Measurements from ENCODE around the gene SPRY4. TPM values are rescaled to one million over a fixed set of nuclear protein-coding genes. Genes with fewer than 3 reads are reported as not detected.
"Not testable (repeated sequence)": the region's sequence is repeated elsewhere in the genome, so short reads cannot be mapped to it uniquely, and the experiment has no call there.

SPRY4 gene
- polyA plus RNA-seq, 4 donors, result 32.5 to 36.5 (median 34.0) TPM

- DNase-seq (ENCODE audit: low read depth in 4 of 4, low spot score in 3 of 4), result no peak
Measured at GRCh38 chr5:142339781-142340180, 15.0 kb upstream of the SPRY4 start.

DNA sequence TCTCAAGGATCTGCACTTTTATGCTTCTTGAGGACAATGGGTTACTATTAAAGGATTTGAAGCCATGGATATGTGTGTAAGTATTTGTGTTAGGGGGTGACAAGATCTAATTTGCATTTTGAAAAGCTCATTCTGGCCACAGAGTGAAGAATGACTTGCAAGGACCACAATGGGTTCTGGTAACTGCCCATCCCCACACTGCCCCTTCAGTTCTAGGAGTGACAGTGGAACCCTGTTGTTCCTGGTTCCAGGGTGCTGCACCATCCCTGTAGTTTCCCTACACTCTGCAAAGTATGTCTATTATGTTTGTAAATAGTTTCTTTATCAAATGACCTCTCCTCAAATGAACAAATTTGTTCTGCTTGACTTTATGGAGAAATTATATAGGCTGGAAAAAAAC is 9.7 kb upstream of the SPRY4 start:
- DNase-seq (ENCODE audit: low read depth in 4 of 4, low spot score in 3 of 4), result no peak

- not testable (repeated sequence) for DNase-seq (ENCODE audit: low read depth in 4 of 4, low spot score in 3 of 4)
Measured at GRCh38 chr5:142333749-142334148, 8.9 kb upstream of the SPRY4 start.

DNA sequence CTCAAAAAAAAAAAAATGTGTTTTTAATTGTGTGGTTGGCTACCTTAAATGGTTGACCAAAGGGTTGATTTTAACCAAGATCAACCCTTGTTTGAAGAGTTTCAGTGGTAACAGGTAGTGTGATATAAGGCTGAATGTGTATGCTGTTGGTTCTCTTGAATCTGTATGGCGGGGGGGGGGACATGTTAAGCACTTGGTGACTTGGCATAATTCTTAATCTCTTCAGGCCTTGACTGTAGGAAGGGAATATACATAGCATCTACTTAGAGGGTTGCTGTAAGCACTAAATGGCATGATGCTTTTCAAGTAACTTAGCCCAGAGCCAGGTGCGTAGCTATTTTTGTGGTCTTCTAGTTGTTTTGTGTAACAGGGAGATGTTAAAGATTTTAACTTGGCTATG is 5.6 kb upstream of the SPRY4 start:
- DNase-seq (ENCODE audit: low read depth in 4 of 4, low spot score in 3 of 4), result no peak

- no peak for DNase-seq (ENCODE audit: low read depth in 4 of 4, low spot score in 3 of 4)
Measured at GRCh38 chr5:142330026-142330425, 5.2 kb upstream of the SPRY4 start.

DNA sequence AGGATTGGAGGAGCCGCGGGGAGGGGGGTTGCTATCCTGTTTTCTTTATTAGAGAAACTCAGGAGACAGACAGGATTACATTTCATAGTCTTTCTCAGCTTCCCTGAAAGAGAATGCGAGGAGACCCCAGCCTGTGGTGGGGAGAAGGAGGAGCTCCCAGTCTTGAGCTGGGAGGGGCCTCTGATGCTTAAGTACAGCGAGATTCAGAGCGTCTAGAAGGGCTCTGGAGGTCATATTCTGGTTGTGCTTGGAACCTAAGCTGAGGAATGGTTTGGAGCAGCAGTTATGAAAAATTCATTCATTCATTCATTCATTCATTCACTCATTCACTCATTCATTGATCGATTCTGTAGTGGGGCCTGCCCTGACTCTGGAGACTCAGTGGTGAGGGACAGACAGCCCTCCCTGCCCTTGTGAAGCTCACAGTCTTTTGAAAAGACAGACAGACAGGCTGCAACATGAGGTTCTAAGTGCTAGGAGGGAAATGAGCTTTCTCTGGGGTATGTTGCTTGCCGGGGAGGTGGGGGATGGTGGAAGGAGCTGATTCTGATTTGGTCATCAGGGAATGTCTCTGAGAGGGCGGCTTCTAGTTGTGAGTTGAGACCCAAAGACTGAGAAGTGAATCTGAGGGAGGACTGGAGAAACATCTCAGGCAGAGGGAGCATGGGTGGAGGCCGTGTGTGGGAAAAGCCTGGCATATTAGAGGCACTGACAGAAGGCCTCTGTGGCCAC is 2.5 kb upstream of the SPRY4 start:
- no peak for DNase-seq (ENCODE audit: low read depth in 4 of 4, low spot score in 3 of 4)

DNA sequence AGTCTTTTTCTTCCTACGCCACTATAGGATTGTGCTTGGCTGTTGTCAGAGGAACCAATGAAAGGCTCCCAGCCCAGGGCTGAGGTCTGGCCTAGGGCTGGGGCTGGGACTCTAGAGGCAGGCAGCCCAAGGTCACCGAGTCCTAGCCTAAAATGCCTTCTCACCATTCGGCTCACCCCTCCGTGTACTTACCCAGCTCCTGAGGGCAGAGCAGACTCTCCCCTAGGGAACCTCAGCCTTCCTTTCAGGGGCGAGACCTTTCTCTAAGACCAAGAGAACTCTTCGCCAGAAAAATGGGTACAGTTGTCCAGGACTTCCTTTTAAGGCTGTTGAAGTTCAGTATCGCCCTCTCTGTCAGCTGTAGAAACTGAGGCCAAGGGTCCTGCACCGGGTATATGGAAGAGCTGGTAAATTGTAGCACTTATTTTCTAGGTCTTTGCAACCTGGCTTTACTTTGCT is 1.7 kb upstream of the SPRY4 start:
- DNase-seq (ENCODE audit: low read depth in 4 of 4, low spot score in 3 of 4), result no peak

DNA sequence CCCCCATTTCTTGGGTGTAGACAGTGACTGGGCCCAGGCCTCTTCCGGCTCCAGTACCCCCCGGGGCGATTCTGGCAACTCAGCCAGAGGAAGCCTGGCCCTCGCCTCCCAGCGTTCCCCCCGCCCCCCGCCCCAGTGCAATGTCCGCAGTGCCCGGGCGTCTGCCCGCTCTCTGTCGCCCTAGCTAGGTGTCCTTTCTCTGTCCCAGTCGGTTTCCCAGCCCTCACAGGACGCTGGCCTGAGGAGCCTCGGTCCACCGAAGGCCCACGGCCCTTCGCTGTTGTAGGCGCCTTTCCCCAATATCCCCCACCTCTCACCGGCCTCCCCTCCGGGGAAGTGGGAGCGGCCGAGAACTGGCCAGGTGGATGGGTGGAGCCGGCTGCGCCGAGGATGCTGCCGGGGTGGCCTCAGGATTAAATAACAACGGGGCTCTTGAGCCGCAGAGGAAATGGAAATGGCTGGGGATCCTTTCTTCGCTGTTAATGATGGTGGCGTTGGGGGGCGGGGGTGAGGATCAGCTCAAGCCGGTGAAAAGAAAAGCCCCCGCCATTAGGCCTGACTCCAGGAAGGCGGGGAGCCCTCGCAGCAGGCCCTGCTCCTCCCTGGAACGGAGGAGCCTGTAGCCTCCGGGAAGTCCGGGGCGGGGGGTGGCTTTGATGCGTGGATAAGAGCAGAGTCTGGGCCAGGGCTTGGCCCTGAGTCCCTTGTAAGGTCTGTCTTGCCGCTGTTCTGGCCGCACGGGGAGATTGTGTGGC is 1.1 kb upstream of the SPRY4 start:
- DNase-seq (ENCODE audit: low read depth in 4 of 4, low spot score in 3 of 4), result no peak

DNA sequence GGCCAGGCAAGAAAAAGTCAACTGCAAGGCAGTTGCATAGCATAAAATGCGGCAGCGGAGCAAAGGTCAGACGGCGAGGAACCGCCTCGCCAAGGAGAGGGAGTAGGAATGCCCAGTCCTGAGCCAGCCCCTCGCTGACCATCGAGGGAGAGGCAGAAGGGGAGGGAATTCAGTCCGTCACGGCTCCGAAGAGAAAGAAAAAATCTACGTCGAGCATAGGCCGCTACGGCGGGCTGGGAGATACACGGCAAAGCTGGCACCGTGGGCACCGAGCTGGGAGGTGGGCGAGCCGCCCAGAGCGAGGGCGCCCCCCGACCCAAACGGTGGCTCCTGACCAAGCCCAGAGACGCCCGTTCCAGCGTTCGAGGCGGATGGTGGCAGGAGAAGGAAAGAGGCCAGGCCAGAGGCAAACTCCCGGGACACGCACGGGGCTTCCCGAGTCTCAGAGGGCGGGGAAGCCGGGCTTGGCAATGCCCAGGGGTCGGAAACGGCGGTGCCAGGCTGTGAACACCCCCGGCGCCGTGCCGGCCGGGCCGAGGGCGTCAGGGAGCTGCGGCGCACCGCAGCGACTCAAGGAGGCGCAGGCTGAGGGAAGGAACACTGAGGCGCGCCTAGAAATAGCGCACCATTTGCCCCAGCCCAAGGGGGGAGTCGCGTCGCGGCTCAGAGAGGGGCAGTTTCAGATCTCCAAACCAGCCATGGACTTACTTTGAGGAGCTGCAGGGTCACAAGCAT is 518 bp downstream of the SPRY4 start:
- DNase-seq (ENCODE audit: low read depth in 4 of 4, low spot score in 3 of 4), result no peak

DNA sequence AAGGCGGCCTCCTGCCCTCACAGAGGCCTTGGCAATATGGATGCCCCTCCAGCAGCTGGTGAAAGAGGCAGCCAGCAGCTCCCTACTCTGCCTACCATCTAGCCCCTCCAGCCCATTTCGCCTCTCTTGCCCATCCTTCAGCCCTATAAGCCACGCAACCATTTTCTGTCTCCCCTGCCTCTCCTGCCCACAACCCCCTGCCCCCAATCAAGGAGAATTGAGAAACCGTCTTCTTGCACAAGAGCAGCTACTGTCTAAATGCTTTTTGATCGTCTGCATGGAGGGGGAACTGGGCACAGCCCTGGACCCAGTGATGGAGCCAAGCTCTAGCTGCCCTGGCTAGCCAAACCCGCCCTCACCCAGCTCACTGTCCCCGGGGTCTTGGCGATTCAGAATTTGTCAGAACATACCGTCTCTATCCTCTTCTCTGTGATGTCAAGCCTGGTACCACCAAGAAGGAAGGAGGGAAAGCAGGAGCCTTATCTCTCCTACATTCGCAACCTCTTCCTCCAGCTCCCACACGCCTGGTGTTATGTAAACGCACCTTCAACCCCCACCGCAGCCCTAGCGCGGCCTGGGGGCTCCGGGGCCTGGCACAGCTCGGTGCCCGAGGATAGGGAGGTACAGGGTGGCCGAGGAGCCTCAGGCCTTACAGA is 1.2 kb downstream of the SPRY4 start:
- DNase-seq (ENCODE audit: low read depth in 4 of 4, low spot score in 3 of 4), result no peak

GRCh38 chr5:142322747-142323479 is 1.9 kb downstream of the SPRY4 start:
- DNase-seq (ENCODE audit: low read depth in 4 of 4, low spot score in 3 of 4), result no peak

- no peak for DNase-seq (ENCODE audit: low read depth in 4 of 4, low spot score in 3 of 4)
Measured at GRCh38 chr5:142322403-142322746, 2.4 kb downstream of the SPRY4 start.

DNA sequence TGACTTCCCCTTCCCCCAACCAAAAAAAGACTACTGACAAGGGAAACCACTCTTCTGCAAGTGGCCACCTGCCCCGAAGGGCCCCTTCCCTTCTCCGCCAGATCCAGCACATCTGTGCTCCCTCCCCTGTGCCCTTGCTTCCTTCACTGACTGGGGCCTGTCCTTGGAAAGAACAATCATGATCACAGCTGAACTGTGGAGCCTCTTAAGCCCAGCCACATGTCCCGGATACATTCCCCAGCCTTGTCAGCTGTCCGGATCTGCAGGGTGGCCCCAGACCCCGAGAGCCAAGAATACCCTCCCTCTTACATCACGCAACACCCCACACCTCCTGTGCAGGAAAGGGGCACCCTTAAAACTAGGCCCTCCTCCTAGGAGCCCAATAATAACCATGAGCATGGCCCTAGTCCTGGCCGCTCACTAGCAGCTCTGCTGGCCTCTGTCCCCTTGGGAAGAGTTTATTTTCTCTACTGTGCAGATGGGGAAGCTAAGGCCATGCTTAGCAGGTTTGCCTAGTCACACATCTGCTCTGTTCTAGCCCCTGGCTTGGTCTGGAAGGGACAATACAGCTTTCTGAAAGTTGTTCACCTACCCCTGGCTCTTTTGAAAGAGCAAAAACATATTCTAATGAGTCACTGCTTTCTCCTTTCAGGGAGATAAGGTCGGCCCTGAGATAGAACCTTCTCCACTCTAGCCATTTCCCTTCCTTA is 3.8 kb downstream of the SPRY4 start:
- no peak for DNase-seq (ENCODE audit: low read depth in 4 of 4, low spot score in 3 of 4)

- no peak for DNase-seq (ENCODE audit: low read depth in 4 of 4, low spot score in 3 of 4)
Measured at GRCh38 chr5:142320430-142320738, 4.4 kb downstream of the SPRY4 start.

- DNase-seq (ENCODE audit: low read depth in 4 of 4, low spot score in 3 of 4), result no peak
Measured at GRCh38 chr5:142319560-142320429, 5.0 kb downstream of the SPRY4 start.

- no peak for DNase-seq (ENCODE audit: low read depth in 4 of 4, low spot score in 3 of 4)
Measured at GRCh38 chr5:142319105-142319504, 5.7 kb downstream of the SPRY4 start.

GRCh38 chr5:142317753-142318152 is 7.1 kb downstream of the SPRY4 start:
- DNase-seq (ENCODE audit: low read depth in 4 of 4, low spot score in 3 of 4), result no peak

DNA sequence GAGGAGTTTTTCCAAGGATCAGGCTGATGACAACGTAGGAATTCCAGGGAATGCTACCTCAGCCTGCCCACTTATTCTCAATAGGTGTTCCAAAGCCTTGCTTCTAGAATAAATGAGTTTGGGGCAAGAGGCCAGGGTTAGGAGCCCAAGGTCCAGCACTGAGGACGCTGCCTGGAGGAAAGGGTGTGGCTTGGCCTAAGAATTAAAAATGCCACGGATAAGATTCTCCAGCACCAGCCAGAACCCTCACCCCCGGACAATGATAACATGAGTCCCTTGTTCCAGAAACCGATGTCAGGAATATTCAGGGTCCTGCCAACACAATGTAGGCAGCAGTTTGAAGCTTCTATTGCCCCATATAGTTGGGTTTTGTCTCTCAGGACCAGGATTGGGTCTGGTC is 7.6 kb downstream of the SPRY4 start:
- DNase-seq (ENCODE audit: low read depth in 4 of 4, low spot score in 3 of 4), result no peak

- DNase-seq (ENCODE audit: low read depth in 4 of 4, low spot score in 3 of 4), result no peak
Measured at GRCh38 chr5:142316681-142317080, 8.1 kb downstream of the SPRY4 start.
